HG02763 (cell line): Measurements from ENCODE around the gene SNX25.

Experiments used
- ATAC-seq: cut with Tn5 transposase; IDR thresholded peaks from one replicate; pipeline ENCODE4 v1.9.1; 2021; ENCODE audit warnings: mild to moderate bottlenecking, moderate library complexity; ENCODE audit not compliant: unreplicated experiment

The SNX25 gene

GRCh38 chr4:185396724-185397385 is 187.5 kb downstream of the SNX25 start, which contains the start of gene ANKRD37:
TSS of gene ANKRD37 (plus strand) at chr4:185396841. CDS start at chr4:185396924, 83 bp downstream.
- ATAC-seq = no peak

- no peak for ATAC-seq
These were observed 189.2 kb downstream of the SNX25 start for GRCh38 chr4:185398618-185399017.

- ATAC-seq = no peak
These were observed 190.1 kb downstream of the SNX25 start for GRCh38 chr4:185399466-185399865.

- ATAC-seq = no peak
These were observed 194.6 kb downstream of the SNX25 start for GRCh38 chr4:185404031-185404430.

- no peak for ATAC-seq
These were observed 196.1 kb downstream of the SNX25 start for GRCh38 chr4:185405296-185405999.

DNA sequence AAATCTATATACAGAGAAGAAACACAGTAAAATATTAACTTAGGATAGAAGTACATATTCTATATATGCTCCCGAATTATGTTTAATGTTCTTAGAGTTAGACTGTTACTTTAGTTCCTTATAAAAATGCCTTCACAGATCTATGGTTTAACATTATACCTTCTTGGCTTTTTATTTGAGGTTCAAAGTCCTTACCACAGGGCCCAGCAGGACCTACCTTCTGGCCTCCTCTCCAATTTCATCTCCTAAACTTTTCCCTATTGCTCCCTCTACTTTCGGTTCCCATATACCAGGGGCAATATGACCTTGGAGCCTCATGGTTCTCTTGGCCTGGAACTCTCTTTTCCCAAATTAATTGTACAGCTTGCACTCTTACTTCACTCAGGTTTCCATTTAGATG is 199.0 kb downstream of the SNX25 start:
- no peak for ATAC-seq

- no peak for ATAC-seq
These were observed 202.5 kb downstream of the SNX25 start for GRCh38 chr4:185411849-185412248.

GRCh38 chr4:185412412-185412811 is 203.0 kb downstream of the SNX25 start:
- ATAC-seq = no peak
